HG02938 (cell line): Measurements from ENCODE around the gene DDX51.
"Not testable (repeated sequence)": the region's sequence is repeated elsewhere in the genome, so short reads cannot be mapped to it uniquely, and the experiment has no call there.

Experiments
- ATAC-seq: cut with Tn5 transposase; IDR thresholded peaks from one replicate; pipeline ENCODE4 v1.9.1; 2021; ENCODE audit warnings: mild to moderate bottlenecking, moderate library complexity; ENCODE audit not compliant: unreplicated experiment

Gene DDX51

GRCh38 chr12:132121283-132121682 is 22.8 kb downstream of the DDX51 start:
- no peak for ATAC-seq

GRCh38 chr12:132118876-132119275 is 25.2 kb downstream of the DDX51 start:
- no peak for ATAC-seq

- no peak for ATAC-seq
Measured at GRCh38 chr12:132117558-132117875, 26.6 kb downstream of the DDX51 start.

- no peak for ATAC-seq
Measured at GRCh38 chr12:132116709-132117557, 27.2 kb downstream of the DDX51 start.

- ATAC-seq = no peak
Measured at GRCh38 chr12:132115500-132115899, 28.6 kb downstream of the DDX51 start.

GRCh38 chr12:132114667-132115066 is 29.5 kb downstream of the DDX51 start:
- no peak for ATAC-seq

GRCh38 chr12:132111654-132112304 is 32.3 kb downstream of the DDX51 start:
- no peak for ATAC-seq

- ATAC-seq = no peak
Measured at GRCh38 chr12:132110677-132111076, 33.4 kb downstream of the DDX51 start.

GRCh38 chr12:132109741-132110140 is 34.4 kb downstream of the DDX51 start:
- ATAC-seq = no peak

GRCh38 chr12:132108211-132108832 is 35.8 kb downstream of the DDX51 start:
- ATAC-seq = no peak

- ATAC-seq = no peak
Measured at GRCh38 chr12:132106921-132107320, 37.2 kb downstream of the DDX51 start.

- ATAC-seq = no peak
Measured at GRCh38 chr12:132105467-132105866, 38.7 kb downstream of the DDX51 start.

- ATAC-seq = no peak
Measured at GRCh38 chr12:132103542-132104308, 40.4 kb downstream of the DDX51 start.

GRCh38 chr12:132103072-132103471 is 41.0 kb downstream of the DDX51 start:
- ATAC-seq = not testable (repeated sequence)

GRCh38 chr12:132102297-132102696 is 41.8 kb downstream of the DDX51 start:
- no peak for ATAC-seq

- no peak for ATAC-seq
Measured at GRCh38 chr12:132100306-132101065, 43.6 kb downstream of the DDX51 start.

- no peak for ATAC-seq
Measured at GRCh38 chr12:132099739-132100138, 44.4 kb downstream of the DDX51 start.

- no peak for ATAC-seq
Measured at GRCh38 chr12:132095520-132096409, 48.4 kb downstream of the DDX51 start.

- no peak for ATAC-seq
Measured at GRCh38 chr12:132094269-132094891, 49.7 kb downstream of the DDX51 start.
